ENCODE data around the gene FRMD5.
"Not testable (repeated sequence)": the region's sequence is repeated elsewhere in the genome, so short reads cannot be mapped to it uniquely, and the experiment has no call there.

The FRMD5 gene

DNA sequence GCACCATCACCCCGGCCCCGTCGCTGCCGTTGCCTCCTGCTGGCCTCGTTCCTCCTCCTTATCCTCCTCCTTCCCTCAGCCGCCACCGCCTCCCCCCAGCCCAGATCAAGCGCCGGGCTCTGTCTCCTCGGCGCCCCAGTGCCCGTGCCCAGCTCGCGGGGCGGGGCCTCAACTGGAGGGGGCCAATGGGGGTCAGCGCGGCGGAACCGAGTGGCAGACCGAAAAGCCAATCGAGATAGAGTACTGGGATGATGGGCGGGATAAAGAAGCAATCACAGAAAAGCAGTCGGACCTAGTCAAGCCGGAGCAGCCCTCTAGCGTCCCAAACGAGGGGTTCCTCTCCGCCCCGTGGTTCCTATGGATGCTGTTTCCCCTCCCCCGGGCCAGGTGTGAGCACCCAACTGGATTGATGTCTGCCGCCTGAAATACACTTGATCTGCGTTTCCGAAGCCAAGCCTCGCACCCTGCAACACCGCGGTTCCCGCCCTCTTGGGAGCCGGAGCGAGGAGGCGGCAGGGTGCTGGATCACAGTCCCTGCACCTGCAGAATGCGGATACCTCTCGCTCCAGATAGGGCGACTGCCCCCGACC is at the start of gene FRMD5:
FRMD5 (minus strand) TSS at position 121 of the 590 bp plus-strand sequence.
- peak; percentile 99 for DNase-seq

- no peak for DNase-seq
These were observed 48.8 kb upstream of the FRMD5 start for GRCh38 chr15:44243829-44244228.

GRCh38 chr15:44243141-44243540 is 48.1 kb upstream of the FRMD5 start:
- DNase-seq = no peak

DNA sequence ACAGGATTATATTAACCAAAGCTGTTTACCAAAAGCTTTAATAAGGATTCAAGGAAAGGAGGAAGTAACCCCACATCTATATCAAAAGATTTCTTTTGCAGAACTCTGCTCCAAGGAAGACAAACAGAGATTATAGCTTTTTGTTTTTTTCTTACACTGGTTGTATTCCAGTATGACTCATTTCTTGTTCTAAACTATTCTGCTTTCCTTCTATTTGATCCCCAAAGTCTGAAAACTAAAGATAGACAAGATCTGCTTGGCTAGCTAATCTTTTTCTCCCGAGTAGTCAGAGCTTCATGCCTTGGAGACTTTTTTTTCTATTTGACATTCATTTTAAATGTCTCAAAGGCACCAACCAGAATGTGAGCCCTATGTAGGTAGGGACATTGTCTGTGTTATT is 36.8 kb upstream of the FRMD5 start:
- no peak for DNase-seq

- not testable (repeated sequence) for DNase-seq
These were observed 34.2 kb upstream of the FRMD5 start for GRCh38 chr15:44229301-44229700.

DNA sequence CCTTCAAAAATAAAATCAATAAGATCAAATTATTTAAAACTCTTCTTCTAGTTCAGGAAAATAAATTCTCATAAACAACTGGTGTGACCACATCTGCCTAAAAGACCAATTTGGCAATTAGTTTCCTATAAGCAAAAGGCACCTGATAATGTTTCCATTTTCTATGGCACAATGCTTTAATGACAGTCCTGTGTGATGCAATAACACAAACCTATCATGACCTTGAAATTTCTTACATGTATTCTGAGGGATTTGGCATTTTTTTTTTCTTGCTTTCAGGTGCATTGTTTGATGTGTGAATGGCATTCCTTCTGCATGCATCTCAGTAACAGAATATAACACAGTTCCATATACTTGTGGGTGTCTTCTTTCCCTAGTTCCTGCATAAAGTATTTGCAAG is 32.5 kb upstream of the FRMD5 start:
- DNase-seq = no peak

DNA sequence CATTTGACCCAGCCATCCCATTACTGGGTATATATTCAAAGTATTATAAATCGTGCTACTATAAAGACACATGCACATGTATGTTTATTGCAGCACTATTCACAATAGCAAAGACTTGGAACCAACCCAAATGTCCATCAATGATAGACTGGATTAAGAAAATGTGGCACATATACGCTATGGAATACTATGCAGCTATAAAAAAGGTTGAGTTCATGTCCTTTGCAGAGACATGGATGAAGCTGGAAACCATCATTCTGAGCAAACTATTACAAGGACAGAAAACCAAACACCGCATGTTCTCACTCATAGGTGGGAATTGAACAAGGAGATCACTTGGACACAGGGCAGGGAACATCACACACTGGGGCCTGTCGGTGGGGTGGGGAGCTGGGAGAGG is 31.9 kb upstream of the FRMD5 start:
- not testable (repeated sequence) for DNase-seq

DNA sequence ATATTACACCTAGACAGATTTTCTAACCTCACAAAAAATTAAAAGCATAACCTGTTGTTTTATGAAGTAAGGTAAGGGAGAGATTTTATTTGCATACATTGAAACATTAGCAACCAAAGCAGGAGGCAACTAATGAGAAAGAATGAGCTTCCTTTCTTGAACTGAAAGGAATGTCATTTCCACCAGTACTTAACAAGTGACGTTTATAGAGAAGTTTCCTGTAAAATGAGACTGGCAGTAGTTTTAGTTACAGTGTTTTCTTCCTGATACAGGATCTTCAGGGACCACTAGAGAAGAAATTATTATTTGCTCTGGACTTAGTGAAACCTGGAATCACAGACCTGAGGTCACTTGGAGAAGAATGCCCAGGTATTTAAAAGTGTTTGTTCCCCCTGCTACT is 27.4 kb upstream of the FRMD5 start:
- DNase-seq = no peak

DNA sequence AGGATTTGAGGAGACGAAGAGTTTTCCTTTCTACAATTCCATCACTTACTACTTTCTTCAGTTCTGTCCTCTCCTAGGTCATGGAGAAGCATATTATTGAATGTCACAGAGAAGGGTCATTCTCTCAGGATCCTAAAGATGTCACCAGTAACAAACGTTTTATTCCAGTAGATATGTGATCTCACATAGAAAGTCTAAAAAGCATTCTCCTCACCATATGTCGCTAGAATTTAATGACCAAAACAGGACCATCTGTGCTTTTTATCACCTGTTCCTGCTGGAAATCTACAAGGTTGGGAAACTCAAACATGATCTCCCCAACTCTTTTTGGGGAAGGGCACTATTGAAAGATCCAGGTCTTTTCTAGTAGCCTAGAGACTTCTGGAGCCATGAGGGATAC is 24.0 kb upstream of the FRMD5 start:
- no peak for DNase-seq

DNA sequence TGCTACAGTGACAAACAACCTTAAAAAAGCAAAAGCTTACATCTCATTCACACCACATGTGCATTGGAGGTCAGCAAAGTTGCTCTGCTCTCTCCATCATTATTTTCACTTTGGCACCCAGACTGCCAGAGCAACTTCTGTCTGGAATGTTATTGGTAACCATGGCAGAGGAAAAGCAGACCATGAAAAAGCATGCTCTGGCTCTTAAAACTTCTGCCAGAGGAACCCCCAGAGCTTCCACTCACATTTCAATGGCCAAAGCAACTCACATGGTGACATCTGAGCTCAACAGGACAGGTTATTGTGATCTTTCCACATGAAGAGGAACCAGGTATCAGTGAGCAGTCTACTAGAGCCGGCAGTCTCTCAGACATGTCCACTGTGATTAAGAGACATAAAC is 21.9 kb upstream of the FRMD5 start:
- no peak for DNase-seq

DNA sequence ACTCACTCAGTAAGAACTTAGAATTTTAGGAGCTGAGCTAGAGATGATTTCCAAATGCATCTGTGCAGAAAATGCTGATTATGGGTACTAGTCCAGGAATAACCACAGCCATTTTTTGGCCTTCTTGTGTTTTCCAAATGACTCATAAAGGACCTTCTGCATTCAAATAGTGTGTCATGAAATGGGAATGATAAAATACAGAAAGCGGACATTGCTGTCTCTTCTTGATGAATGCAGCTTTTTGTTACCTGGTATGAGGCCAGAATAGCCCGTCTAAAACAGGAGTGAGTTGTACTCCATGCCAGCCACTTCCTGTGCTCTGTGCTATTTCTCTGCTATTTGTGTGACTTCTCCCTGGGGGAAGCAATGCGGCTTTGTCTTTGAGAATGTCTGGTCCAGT is 20.5 kb upstream of the FRMD5 start:
- no peak for DNase-seq

DNA sequence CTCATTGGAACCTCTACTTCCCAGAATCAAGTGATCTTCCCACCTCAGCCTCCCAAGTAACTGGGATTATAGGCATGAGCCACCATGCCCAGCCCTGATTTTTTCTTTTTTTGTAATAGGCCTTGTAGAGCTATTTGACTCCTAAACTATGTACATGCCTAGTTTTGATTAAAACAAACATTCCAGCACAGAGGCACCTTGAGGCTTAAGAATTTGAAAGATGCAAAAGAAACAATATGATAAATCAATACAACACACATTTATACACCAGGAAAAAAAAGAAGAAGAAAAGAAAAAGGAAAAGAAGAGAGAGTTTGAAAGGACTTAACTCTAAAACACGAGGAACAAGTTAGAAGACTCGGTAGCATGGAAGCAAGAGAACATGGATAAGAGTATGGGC is 13.9 kb upstream of the FRMD5 start:
- DNase-seq = no peak

GRCh38 chr15:44207643-44208042 is 12.6 kb upstream of the FRMD5 start:
- DNase-seq = no peak

DNA sequence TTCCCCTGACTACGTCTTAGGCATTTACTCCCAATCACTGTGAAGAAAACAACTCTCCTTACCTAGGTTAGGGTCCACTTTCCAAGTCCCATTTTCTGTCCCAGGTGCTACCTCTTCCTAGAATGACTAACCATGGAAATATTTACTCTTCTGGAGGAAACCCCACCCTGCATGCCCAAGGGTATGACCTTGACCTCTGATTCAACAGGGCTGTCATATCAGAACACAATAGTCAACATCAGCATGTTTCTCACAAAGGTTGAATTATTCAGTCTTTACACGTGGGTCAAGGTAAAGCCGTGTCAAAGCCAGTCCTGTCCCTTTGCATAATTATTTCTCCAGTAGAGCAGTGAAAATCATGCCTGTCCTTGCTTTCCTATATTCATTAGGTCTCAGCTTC is 4.3 kb upstream of the FRMD5 start:
- DNase-seq = no peak

DNA sequence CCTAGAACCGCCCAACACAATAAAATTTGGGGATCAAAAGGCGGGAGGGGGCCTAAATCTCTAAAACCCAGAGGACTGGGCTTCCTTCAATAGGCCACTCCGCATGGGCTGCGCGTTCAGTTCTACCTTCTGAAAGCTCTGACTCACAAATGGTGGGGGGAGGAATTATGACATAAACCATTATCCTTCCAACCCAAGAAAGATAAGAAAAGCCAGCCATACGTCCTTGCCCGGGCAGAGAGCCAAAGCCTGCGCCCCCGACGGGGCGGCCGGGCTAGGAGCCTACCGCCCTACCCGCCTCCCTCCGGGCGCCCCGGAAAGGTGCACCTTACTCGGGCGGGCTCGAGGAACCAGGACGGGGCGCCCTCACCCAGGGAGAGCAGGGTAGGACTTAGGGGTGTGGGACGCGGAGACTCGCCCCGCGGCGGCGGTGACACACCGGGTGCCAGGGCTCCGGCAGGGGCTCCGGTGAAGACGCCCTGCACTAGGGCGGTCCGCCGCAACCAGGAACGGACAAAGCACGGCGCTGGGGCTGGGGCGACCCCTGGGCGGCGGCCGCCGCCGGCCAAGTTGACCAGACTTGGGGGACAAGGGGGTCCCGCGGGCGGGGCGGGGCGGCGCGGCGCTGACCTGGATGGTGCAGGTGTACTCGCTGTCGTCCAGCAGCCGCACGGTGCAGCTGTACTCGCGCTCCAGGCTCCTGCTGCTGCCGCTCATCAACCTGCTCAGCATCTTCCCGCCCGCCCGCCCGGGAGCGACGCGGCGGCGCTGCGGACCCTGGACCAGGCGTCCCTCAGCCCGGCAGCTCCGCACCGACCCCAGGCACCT is 534 bp downstream of the FRMD5 start:
- peak; percentile 70 for DNase-seq

DNA sequence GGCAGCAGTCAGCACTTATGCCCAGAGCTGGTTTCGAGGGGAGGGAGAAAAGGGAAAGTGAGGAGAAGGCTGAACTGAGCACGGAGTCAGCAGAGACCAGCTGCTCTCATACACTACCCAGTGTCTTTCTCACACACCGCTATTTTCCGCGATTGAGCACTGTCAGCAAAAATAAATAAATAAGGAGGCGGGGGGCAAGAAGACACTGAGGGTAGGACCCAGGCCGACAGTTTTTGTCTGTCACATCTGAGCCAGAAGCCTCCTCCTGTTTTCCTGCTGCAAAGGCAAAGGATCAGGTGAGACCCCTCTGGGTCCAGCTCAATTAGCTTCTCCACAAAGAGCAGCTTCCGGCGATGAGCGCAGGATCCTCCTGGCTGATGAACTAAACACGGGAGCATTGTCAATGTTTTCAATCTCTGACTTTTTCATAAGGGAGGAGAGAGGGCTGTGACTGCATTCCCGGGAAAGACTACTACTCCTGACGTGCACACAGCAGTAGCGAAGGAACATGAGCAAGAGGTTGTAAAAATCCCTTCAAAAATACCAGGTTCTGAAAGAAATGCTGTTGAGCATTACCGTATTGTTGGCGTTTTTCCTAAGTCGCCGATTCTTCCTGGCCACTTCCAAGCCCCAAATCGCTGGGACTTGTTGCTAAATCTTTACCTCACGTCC is 1.3 kb downstream of the FRMD5 start:
- DNase-seq = peak; percentile 52

DNA sequence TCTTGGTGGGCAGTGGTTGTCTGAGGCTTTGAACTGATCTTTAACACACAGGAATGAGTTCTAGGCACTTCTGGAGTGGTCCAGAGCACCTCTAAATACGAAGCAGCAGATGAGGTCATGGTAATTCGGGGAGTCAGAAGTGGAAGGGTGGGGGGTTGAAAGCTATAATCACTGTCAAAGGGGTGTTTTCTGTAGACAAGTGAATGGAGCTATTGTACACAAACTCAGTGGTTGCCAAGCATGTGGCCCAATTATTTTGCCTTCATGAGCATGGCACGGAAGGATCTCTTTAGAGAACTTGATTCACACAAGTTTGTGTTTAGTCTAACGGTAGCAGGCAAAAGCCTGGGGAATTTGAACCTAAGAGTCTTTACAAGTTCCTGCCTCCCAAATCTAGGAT is 6.3 kb downstream of the FRMD5 start:
- peak; percentile 50 for DNase-seq

DNA sequence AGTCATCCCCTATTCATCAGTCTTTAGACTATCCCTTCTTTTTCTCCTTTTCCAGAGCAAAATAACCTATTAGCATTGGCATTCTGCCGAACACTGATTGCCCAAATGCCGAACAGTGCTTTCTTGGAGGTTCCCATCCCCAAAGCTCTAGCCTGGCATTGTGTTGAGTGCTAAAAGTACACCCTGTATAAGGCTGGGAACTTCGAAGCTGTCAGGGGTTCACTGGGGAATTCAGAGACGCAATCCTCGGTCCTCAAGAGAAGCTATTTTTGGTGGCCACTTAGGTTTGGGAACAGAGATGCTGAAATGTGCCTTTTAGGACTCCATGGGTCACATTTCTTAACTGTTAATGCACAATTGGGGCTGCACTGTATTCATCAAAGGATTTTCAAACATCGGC is 8.4 kb downstream of the FRMD5 start:
- DNase-seq = no peak

GRCh38 chr15:44183363-44183762 is 11.7 kb downstream of the FRMD5 start:
- no peak for DNase-seq

DNA sequence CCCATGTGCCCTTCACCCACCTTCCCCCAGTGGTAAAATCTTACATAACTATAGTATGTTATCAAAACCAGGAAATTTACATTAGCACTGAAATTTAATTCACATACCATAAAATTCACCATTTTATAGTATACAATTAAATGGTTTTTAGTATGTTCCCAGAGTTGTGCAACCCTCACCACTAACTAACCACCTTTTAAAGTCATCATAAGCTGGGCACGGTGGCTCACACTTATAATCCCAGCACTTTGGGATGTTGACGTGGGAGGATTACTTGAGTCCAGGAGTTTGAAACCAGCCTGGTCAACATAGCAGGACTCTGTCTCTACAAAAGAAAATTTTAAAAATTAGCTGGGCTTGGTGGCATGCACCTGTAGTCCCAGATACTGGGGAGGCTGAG is 13.7 kb downstream of the FRMD5 start:
- no peak for DNase-seq

GRCh38 chr15:44177139-44177538 is 17.9 kb downstream of the FRMD5 start:
- DNase-seq = no peak

DNA sequence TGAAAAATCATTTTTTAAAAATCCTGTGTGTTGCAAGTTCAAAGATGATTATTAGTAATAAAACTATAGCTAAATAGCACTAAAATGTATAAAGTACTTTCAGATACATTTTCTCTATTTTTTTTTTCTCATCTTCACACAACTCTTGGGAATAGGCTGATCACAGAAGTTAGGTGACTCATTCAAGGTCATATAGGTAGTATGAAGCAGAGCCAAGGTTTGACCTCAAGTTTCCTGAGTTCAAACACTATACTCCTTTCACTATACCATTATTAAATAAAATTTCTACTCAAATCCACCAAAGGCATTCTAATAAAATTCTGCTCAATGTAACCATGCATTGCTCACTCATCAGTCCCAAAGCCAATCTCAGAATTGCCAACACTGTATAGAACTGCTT is 21.3 kb downstream of the FRMD5 start:
- no peak for DNase-seq

GRCh38 chr15:44163370-44163769 is 31.7 kb downstream of the FRMD5 start:
- DNase-seq = no peak

DNA sequence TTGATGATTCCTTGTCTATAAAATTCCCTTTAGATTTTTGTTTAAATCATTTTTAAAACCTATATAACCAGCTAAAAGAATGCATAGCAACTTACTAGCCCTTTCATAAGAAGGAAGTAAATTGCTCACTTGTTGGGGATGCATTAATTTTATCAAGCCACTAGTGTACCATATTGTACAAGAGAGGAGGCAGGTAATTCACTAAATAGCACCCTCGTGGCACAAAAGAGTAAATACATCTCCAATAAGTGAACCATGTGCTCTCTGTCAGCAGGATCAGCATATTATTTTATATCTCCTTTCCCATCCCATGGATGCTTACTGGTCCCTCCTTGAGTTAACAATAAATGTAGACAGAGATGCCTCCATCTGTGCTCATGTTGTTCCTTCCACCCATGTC is 34.3 kb downstream of the FRMD5 start:
- DNase-seq = no peak
